GM12874 (cell line): ENCODE measurements around the gene CDC42SE2.
A peak's percentile ranks its signal among the peaks of the same experiment; 100 is the strongest.

ENCODE experiments used
- CTCF ChIP-seq: IDR thresholded peaks from 2 replicates; pipeline ENCODE4 v1.5.1; 2011; ENCODE audit warnings: low read depth, mild to moderate bottlenecking, control low read depth, low read length, moderate library complexity; ENCODE audit not compliant: insufficient read depth

The CDC42SE2 gene

GRCh38 chr5:131264451-131265099 is 722 bp downstream of the CDC42SE2 start:
- TF ChIP-seq CTCF: no peak

GRCh38 chr5:131265311-131265803 is 1.5 kb downstream of the CDC42SE2 start:
- peak; percentile 23; the same call in 1 of the 2 replicates for TF ChIP-seq CTCF

GRCh38 chr5:131266370-131267060 is 2.7 kb downstream of the CDC42SE2 start:
- no peak for TF ChIP-seq CTCF

GRCh38 chr5:131268758-131269370 is 5.0 kb downstream of the CDC42SE2 start:
- TF ChIP-seq CTCF: no peak

GRCh38 chr5:131270809-131271208 is 7.0 kb downstream of the CDC42SE2 start:
- no peak for TF ChIP-seq CTCF

GRCh38 chr5:131272307-131272706 is 8.5 kb downstream of the CDC42SE2 start:
- TF ChIP-seq CTCF: no peak

GRCh38 chr5:131272724-131273123 is 8.9 kb downstream of the CDC42SE2 start:
- TF ChIP-seq CTCF: no peak
